HepG2 (cell line): ENCODE data around the gene LASP1. TPM values are rescaled to one million over a fixed set of nuclear protein-coding genes. Genes with fewer than 3 reads are reported as not detected.

Source experiments
- MXD4 ChIP-seq: IDR thresholded peaks from 2 replicates; pipeline ENCODE4 v1.6.1; 2016; ENCODE audit warnings: mild to moderate bottlenecking, missing biosample characterization, missing genetic modification reagents
- NFYB ChIP-seq: sonication (generic); formaldehyde crosslinking; IDR thresholded peaks from 2 replicates; pipeline ENCODE4 v1.4.0; 2020; ENCODE audit warnings: missing genetic modification reagents
- RERE ChIP-seq: IDR thresholded peaks from 2 replicates; pipeline ENCODE4 v1.6.1; 2016; ENCODE audit warnings: low read depth, missing genetic modification reagents, missing compliant biosample characterization
- SAFB2 ChIP-seq: sonication (generic); formaldehyde crosslinking; IDR thresholded peaks from 2 replicates; pipeline ENCODE4 v1.5.1; 2020; ENCODE audit warnings: missing genetic modification reagents, low read depth, mild to moderate bottlenecking, borderline replicate concordance
- SOX13 ChIP-seq, 3 experiments: fragments of 450-650 bp in 1 of 3; sonication (generic) in 1 of 3; formaldehyde crosslinking in 1 of 3; IDR thresholded peaks in 2 of 3; conservative IDR thresholded peaks in 1 of 3; 2 replicates each; pipeline versions ENCODE4 v1.5.0 to v1.6.1; 2016 to 2020; ENCODE audit warnings: antibody characterized with exemption in 1 of 3, mild to moderate bottlenecking in 1 of 3, missing compliant biosample characterization in 1 of 3, missing genetic modification reagents in 1 of 3, moderate library complexity in 1 of 3
- TFDP1 ChIP-seq: IDR thresholded peaks from 2 replicates; pipeline ENCODE4 v1.6.1; 2016; ENCODE audit warnings: missing compliant biosample characterization, missing genetic modification reagents, borderline replicate concordance
- WIZ ChIP-seq: sonication (generic); formaldehyde crosslinking; IDR thresholded peaks from 2 replicates; pipeline ENCODE4 v1.5.1; 2020; ENCODE audit warnings: mild to moderate bottlenecking, missing genetic modification reagents
- ZBTB44 ChIP-seq: sonication (generic); formaldehyde crosslinking; IDR thresholded peaks from 2 replicates; pipeline ENCODE4 v1.4.0; 2020; ENCODE audit warnings: missing genetic modification reagents
- ZHX2 ChIP-seq, 2 experiments: sonication (generic) in 1 of 2; formaldehyde crosslinking in 1 of 2; IDR thresholded peaks; 2 replicates each; pipeline versions ENCODE4 v1.6.1 to v1.9.0; 2014 to 2022; ENCODE audit warnings: antibody characterized with exemption in 1 of 2, borderline replicate concordance in 1 of 2, inconsistent platforms in 1 of 2, low read depth in 1 of 2, missing genetic modification reagents in 1 of 2
- ZNF230 ChIP-seq: sonication (generic); formaldehyde crosslinking; IDR thresholded peaks from 2 replicates; pipeline ENCODE4 v1.4.0; 2020; ENCODE audit warnings: mild to moderate bottlenecking, missing genetic modification reagents
- ZNF232 ChIP-seq: sonication (generic); formaldehyde crosslinking; IDR thresholded peaks from 2 replicates; pipeline ENCODE4 v1.4.0; 2020; ENCODE audit warnings: missing genetic modification reagents, borderline replicate concordance
- ZNF3 ChIP-seq: IDR thresholded peaks from 2 replicates; pipeline ENCODE4 v1.7.0; 2017; ENCODE audit warnings: inconsistent platforms
- polyA plus RNA-seq, 8 experiments: library from polyadenylated mRNA; depleted of rRNA in 3 of 8; stranded (reverse) in 7 of 8; unstranded in 1 of 8; fragments of >200 nt; fragmentation: Illumina TruSeq in 4 of 8; extraction: Trizol in 4 of 8; gene quantifications; 2 replicates each; pipeline versions ENCODE4 v1.2.1 to v1.2.3, GENCODE V29; 2011 to 2016; ENCODE audit warnings: low read depth in 4 of 8, missing spikeins in 1 of 8, mixed read lengths in 1 of 8; ENCODE audit not compliant: insufficient read depth in 1 of 8
- total RNA-seq, 5 experiments: library from RNA; depleted of rRNA; stranded (reverse); fragments of >200 nt; fragmentation: Illumina TruSeq; extraction: Trizol; gene quantifications; 2 replicates each; pipeline ENCODE4 v1.2.3, GENCODE V29; 2016; ENCODE audit warnings: low read depth in 1 of 5

The LASP1 gene
- total and polyA plus RNA-seq, 2 of the 13 experiments (the other 11 are each of a cell fraction or from before 2014, with no cell fraction given), result 70.1 to 97.0 TPM

- TF ChIP-seq ZHX2 (IDR thresholded peaks at IDR 0.05; ENCODE audit: low read depth), result no peak
- TF ChIP-seq ZHX2 (CRISPR knock-in tag; IDR thresholded peaks at IDR 0.05; ENCODE audit: borderline replicate concordance), result no peak
- TF ChIP-seq NFYB (CRISPR knock-in tag), result no peak; the same call in 1 of the 2 replicates
- no peak for TF ChIP-seq WIZ (CRISPR knock-in tag)
- TF ChIP-seq RERE (CRISPR knock-in tag), result peak; percentile 50; the same call in 1 of the 2 replicates
- no peak for TF ChIP-seq ZNF232 (CRISPR knock-in tag)
- no peak for TF ChIP-seq ZBTB44 (CRISPR knock-in tag)
- no peak for TF ChIP-seq TFDP1 (CRISPR knock-in tag)
- no peak for TF ChIP-seq ZNF230
- peak; percentile 84 for TF ChIP-seq ZNF3
- 0 out of 2 replicates have a peak, but pooled peaks have one; percentile 42 for TF ChIP-seq MXD4 (CRISPR knock-in tag)
- TF ChIP-seq SAFB2 (CRISPR knock-in tag), result no peak
- TF ChIP-seq SOX13 (IDR thresholded peaks at IDR 0.05), result no peak
- peak in 1 of 2 experiments; percentile 73; a peak in 2 of 4 replicates for TF ChIP-seq SOX13 (CRISPR knock-in tag; conservative IDR thresholded peaks at IDR 0.05 in 1 of 2, IDR thresholded peaks at IDR 0.05 in 1 of 2)
Measured at GRCh38 chr17:38872671-38873385, 3.0 kb downstream of the LASP1 start (continued).
